Measurements from ENCODE around the gene SERPINA5. TPM values are rescaled to one million over a fixed set of nuclear protein-coding genes. Genes with fewer than 3 reads are reported as not detected.
A peak's percentile ranks its signal among the peaks of the same experiment; 100 is the strongest.

SERPINA5 gene, protein sequence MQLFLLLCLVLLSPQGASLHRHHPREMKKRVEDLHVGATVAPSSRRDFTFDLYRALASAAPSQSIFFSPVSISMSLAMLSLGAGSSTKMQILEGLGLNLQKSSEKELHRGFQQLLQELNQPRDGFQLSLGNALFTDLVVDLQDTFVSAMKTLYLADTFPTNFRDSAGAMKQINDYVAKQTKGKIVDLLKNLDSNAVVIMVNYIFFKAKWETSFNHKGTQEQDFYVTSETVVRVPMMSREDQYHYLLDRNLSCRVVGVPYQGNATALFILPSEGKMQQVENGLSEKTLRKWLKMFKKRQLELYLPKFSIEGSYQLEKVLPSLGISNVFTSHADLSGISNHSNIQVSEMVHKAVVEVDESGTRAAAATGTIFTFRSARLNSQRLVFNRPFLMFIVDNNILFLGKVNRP
- 0.17 and 0.33 TPM in 2 replicates for total RNA-seq (2014; rRNA removed; shearing (Covaris generic))

DNA sequence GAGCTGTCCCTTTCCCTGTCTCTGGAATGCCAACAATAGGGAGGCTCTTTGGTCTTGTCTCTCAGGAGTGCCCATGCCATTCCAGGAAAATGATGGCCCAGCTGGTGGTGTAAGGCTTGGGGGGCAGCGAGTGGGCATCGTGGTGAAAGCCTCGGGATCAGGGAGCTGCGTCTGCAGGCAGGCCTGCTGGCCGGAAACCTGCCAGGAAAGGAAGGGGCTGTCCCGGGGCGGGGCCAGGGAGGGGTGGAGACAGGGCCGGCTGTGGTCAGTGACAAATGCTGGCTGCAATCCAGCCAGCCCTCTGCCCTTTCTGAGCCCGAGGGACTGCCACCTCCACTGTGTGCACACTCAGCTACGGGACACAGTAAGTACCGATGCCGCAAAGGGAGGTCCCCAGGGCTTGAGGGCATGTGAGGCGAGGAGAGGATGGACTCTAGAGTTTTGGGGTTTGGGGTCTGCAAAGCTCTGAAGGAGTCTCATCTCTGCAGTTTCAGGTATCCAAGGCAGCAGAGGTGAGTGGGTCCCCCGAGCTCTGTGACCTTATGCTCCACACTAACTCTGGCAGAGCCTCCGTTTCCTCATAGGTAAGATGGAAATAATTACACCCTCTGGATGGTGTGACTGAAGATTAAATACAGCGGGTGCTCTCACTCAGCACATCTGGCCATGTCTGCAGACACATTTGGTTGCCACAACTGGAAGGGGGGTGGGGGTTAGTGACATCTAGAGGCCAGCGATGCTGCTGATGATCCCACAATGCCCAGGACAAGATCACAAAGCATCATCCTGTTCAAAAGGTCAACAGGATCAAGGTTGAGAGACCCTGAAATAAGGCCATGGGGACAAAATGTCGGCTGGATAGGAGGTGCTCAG, at the start of gene SERPINA5:
Gene SERPINA5 (plus strand): TSS at position 300 of the 873 bp plus-strand sequence. CDS start 5,937 bp downstream, outside the sequence.
- peak; percentile 76 for DNase-seq (ENCODE audit: low read depth)

DNA sequence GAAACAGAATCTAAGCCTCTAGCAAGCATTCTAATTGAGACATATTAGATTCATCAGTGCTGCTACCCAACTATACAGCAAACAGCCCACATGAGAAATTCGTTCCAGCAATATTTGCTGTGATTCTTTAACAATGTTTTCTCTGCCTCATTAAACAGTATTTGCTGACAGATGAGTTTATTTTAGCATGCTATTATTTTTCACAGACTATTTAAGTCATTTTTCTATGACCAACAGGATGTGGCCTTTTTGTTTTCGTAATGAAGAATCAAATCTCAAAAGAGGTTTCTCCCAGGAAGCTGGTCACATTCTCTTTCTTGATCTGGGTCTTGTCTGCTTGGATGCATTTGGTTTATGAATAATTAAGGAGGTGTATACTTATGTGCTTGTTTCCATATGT, 48.8 kb upstream of the SERPINA5 start:
- no peak for DNase-seq (ENCODE audit: low read depth)

- no peak for DNase-seq (ENCODE audit: low read depth)
These were observed 45.7 kb upstream of the SERPINA5 start for GRCh38 chr14:94535506-94535905.

DNA sequence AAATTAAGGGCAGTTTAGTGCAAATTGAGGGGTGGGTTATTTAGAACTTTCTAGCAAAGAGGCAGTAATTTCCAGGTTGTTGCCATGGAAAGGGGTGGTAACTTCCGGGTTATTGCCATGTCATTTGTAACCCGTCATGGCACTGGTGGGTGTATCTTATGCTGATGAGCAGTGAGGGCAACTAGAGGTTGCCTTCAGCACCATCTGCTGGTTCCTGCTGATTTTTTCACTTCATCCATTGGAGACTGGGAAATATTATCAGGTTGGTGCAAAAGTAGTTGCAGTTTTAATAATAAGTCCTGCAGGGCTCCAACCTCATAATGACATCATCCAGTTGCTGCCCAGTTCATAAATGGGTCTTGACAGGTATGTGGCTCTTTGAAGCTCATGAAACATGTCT, 44.4 kb upstream of the SERPINA5 start:
- no peak for DNase-seq (ENCODE audit: low read depth)

GRCh38 chr14:94538070-94538740, 43.0 kb upstream of the SERPINA5 start:
- no peak for DNase-seq (ENCODE audit: low read depth)

- no peak for DNase-seq (ENCODE audit: low read depth)
These were observed 42.0 kb upstream of the SERPINA5 start for GRCh38 chr14:94539181-94539580.

- no peak for DNase-seq (ENCODE audit: low read depth)
These were observed 41.0 kb upstream of the SERPINA5 start for GRCh38 chr14:94540031-94540794.

DNA sequence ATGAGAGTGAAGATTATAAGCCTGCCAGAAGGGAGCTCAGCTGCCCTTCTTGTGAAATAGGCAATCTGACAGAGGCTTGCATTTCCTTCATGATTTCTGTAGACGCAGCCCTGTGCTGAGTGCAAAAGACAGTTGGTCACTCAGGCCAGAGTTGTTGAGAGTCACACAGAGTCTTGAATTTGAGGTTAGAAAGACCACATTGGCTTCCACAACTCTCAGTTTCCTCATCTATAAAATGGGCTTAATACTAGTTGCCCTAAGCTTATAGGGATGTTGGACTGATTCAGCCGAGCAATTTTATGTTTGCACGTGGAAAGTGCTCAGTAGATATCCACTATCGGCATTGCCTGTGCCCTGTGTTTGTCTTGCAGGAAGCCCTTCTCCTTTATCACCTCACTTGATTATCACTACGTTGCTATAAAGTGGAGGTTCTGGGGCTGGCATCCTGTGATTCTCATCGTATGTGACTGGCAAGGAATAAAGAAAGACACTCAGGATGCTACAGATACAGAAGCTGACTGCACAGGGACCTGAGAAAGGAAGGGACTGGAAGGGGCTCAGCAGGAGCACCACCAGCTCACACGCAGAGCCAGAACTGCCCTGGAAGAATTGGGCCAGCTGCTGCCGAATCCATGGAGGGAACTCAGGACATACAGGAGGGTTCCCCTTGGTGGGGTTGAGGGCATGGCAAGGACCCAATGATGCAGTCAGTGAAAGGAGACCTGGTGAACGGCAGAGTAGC, 39.8 kb upstream of the SERPINA5 start:
- DNase-seq (ENCODE audit: low read depth), result no peak

DNA sequence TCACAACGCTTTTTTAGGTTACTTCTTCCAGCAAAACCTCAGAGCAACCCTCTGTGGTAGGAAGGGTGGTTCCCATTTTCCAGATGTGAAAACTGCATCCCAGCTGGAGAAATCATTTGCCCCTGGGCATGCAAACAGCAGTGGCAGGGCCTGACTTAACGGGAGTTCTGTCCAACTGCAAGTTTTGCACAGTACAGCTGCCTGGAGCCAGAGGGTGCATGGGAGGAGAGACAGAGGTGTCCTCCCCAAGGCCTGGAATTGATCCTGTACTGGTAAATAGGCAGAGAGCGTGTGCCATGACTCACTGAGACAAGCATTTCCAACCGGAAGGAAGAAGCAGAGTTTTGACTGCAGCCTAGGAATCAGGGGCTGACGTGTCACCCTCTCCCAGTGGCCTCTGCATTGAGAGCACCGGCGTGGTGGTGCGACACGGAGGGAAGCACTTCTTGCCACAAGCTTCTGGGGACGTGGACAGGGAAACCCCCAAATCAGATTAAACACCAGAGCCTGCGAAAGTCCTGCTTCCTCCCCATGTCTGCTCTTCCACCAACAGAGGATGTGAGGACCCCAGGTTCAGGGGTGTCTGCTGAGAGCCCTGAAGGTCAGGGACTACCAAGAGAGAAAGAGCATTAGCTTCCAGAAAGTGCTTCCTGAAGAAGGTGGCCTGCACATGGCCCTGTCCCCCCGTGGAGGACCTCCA, 39.0 kb upstream of the SERPINA5 start:
- DNase-seq (ENCODE audit: low read depth), result peak; percentile 73

- no peak for DNase-seq (ENCODE audit: low read depth)
These were observed 38.3 kb upstream of the SERPINA5 start for GRCh38 chr14:94542811-94543440.

DNA sequence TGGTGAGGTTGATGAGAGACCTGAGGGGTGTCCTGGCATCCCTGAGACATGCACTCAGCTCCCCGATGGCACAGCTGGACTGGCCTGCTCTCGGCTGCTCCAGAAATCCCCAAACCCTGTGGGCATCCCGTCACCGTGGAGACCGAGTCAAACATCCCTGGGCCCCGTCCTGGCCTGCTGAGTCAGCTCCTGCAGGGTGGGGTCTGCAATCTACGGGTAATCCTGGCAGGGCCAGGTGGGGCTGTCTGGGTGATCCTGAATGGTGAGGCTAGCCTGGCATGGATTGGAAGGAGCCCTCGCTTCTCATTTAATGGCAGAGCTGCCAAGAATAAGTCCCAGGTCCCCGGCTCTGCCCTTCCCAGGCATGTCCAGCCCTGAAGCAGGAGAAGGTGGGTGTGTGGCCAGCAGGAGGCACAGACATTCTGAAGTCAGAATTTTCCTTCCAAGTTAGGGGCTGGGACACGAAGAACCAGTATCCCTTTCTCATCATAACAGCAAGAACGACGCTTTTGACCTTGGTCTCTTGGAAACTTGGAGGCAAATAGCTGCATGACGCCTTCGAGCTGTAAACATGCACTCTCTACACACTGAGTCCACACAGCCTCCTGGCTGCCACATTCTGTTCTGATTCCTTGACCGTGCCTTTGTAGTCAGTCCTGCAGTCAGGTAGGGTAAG, 37.6 kb upstream of the SERPINA5 start:
- peak; percentile 53 for DNase-seq (ENCODE audit: low read depth)

DNA sequence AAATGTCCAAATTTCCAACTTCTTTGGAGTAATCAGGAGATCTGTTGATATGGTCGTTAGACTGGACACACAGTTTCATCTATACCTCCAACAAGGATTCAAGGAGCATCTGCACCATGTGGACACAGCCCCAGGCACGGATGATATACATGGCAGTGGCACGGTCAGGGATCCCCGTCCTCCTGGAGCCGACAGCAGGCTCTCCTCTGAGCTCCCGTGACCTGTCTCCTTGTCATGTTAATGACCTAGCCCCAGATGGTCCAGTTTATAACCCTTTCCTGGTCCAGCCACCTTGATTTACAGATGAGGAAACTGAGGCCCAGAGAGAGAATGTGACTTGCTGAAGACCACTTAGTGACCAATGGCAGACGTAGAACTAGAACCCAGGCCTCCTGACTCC, 36.5 kb upstream of the SERPINA5 start:
- no peak for DNase-seq (ENCODE audit: low read depth)

DNA sequence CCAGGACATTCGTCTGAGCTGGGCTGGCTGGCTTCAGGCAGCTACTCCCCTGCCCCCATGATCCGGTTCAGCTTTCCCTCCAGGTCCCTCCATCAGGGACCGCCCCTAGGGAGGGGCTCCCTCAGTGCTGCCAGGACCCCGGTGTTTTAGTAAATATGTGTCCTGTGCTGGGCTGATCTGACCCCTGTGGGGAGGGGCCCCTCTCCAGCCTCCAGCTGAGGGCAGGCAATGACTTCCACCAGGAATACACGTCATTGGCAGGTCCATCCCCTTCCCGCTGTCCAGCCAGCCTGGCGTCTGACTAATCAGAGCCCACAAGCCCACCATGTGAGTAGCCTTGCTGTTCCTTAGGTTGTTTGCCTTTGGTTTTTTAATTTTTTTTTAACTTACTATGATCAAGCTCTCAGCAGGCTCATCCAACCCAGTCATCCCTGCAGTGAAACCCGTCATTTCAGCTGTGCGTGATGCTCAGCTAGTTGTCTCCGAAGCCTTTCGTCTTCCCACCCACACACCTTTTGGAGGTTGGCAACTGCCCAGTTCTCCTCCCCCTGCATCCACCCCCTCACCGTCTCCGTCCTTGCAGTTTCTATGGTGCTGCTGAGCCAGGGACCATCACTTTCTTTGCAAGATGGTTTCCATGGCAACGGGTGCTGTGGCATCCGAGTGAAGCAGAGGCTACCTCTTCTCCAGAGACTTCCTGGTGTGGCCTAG, 35.9 kb upstream of the SERPINA5 start:
- DNase-seq (ENCODE audit: low read depth), result no peak

DNA sequence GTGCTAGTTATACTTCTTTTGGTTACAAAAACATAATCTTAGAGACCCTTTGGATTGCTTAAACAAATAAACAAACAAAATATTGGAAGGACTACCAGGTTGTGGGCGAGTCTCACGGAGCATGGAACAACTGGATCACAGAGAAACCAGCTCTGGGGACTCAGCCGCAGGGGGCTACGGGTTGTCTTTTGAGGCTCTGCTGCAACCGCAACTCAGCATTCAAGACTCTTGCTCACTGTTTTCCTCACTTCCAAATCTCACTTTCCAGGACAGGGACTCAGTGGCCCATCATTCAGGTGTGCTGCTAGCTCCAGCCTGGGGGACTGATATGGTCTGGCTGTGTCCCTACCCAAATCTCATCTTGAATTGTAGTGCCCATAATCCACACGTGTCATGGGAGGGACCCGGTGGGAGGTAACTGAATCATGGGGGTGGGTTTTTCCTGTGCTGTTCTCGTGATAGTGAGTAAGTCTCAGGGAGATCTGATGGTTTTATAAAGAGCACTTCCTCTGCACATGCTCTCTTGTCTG, 34.0 kb upstream of the SERPINA5 start:
- no peak for DNase-seq (ENCODE audit: low read depth)

- no peak for DNase-seq (ENCODE audit: low read depth)
These were observed 33.5 kb upstream of the SERPINA5 start for GRCh38 chr14:94547726-94548125.

GRCh38 chr14:94548131-94548998, 32.9 kb upstream of the SERPINA5 start:
- DNase-seq (ENCODE audit: low read depth), result no peak

All from Daoy (cell line).